GM19193 (cell line): ENCODE results near the gene PTPRE.

ENCODE experiments used
- POLR2A ChIP-seq: IDR thresholded peaks from 4 replicates; pipeline ENCODE4 v1.6.1; 2011; ENCODE audit not compliant: insufficient read depth, insufficient read length; ENCODE audit errors: extremely low read depth

Gene PTPRE

DNA sequence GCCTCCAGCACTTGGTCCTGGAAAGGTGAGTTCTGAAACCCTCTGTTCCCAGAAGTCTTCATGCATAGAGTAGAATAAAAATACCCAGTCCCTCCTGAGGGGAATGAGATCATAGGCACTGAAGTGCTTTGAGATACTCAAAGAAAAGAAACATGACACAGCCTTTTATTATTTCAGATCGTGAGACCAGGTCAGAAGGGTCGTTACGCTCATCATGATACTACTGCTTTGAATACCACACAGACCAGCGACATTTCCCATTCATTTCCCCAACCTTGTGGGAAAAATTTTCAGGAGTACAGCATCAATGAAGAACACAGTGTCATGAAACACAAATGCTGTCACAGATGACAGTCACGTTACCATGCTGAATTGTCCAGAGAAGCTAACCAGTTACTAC lies 29.2 kb upstream of the PTPRE start:
- no peak for TF ChIP-seq POLR2A

- TF ChIP-seq POLR2A = no peak
These were observed 28.3 kb upstream of the PTPRE start for GRCh38 chr10:127878475-127879055.

DNA sequence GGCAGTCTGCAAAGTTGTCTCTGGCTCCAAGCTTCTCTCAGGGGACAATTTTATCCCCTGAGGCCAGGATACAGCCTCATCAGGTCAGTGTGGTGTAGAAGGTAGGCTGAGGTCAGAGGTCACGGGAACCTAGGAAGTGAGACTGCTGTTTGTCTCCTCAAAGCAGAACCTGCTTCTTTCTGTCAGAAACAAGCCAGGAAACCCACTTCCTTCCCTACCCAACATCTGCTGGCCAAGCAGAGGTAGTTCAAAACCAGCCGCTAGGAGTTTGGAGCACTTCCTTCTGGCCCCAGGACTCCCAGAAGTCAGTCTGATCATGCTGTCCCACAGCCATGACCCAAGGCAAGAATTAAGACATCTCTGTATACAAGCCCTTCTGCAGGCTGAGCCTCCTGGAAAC lies 26.3 kb upstream of the PTPRE start:
- TF ChIP-seq POLR2A = no peak

- TF ChIP-seq POLR2A = no peak
These were observed 25.6 kb upstream of the PTPRE start for GRCh38 chr10:127881262-127881661.

- TF ChIP-seq POLR2A = no peak
These were observed 24.5 kb upstream of the PTPRE start for GRCh38 chr10:127882391-127882790.

- no peak for TF ChIP-seq POLR2A
These were observed 24.0 kb upstream of the PTPRE start for GRCh38 chr10:127882801-127883459.

- no peak for TF ChIP-seq POLR2A
These were observed 23.4 kb upstream of the PTPRE start for GRCh38 chr10:127883516-127883915.

DNA sequence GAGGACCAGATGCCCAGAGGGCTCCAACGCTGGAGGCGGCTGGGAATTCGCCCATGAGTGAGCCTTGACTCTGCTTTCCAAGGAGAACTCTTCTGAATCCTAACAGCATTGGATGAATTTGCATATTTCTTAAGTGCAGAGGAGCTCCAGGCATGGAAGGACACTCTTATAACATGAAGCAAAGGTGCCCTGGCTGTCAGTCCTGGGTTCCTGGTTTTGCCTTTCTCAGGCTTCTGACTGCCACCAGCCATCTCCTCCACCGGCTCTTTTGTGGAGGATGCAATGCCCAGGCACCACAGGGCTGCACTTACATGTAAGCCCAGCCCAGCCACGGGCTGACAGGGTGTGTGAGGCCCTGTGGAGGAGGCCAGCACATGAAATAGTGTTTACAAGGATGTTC lies 22.4 kb upstream of the PTPRE start:
- TF ChIP-seq POLR2A = no peak

GRCh38 chr10:127886371-127887051 lies 20.4 kb upstream of the PTPRE start:
- TF ChIP-seq POLR2A = no peak

GRCh38 chr10:127887541-127888415 lies 19.1 kb upstream of the PTPRE start:
- no peak for TF ChIP-seq POLR2A

- TF ChIP-seq POLR2A = no peak
These were observed 18.2 kb upstream of the PTPRE start for GRCh38 chr10:127888521-127889312.

GRCh38 chr10:127889605-127890195 lies 17.2 kb upstream of the PTPRE start:
- no peak for TF ChIP-seq POLR2A

DNA sequence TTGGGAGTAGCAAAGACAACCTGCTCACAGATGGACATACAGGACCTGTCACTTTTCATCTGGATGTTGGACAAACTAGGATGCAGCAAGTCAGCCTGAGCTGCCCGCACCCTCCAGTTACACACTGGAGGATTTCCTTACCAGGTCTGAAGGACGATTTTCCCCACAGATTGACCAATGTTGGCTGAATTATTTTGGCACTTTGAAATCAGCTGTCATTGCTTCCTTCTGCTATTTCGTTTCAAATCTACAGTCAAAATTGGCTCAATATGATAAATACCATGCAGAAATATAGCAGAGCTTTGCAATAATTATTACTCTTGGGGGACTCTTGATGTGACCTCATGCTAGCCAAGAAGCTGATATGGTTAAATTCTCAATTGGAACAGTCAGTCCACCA lies 16.7 kb upstream of the PTPRE start:
- no peak for TF ChIP-seq POLR2A

- TF ChIP-seq POLR2A = no peak
These were observed 16.0 kb upstream of the PTPRE start for GRCh38 chr10:127890832-127891334.

DNA sequence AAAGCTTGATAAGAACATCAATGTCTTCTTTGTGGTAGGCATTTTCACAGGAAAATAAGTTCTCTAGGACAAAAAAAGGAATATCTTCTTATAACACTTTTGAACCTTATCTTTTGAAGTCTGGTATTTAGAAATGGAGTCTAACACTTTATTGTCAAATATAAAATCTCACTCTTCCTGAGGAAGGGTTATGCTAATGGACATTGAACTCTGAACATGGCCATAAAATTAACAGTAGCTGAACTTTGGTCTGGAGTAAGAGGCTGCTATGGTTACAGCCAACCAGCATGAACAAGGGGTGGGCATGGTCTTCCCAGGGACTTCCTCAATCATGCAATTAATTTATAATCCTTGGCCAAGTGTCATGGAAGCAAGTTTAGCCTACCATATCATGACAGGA lies 14.2 kb upstream of the PTPRE start, which contains the start of gene CLRN3:
TSS of gene CLRN3 (minus strand) at position 199 of the 400 bp plus-strand sequence. CDS start at position 42, 157 bp downstream.
- TF ChIP-seq POLR2A = no peak

DNA sequence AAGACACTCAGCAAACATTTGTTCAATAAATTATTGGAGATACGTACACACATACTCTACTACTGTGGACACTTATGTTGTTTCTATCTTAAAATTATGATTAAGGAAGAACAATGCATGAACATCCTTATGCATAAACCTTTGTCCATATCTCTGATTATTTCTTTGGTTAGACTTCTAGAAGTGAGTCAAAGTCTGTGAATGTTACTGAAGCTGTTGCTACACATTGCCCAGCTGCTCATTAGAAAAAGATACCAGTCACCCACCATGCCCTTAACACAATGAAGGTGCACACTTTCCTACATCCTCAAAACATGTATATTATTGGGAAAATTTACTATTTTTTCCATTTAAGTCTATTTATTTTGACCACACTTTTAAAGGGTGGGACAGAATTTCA lies 12.8 kb upstream of the PTPRE start:
- TF ChIP-seq POLR2A = no peak
